Measurements from ENCODE around the gene ABCB11. TPM values are rescaled to one million over a fixed set of nuclear protein-coding genes. Genes with fewer than 3 reads are reported as not detected.

ABCB11 gene
- total RNA-seq, 1 donor from 2014 or later = 0.02 TPM

GRCh38 chr2:168988755-168989154 lies 42.4 kb downstream of the ABCB11 start:
- DNase-seq (ENCODE audit: low read depth) (no peak), FAIRE-seq (no peak)
- Histone ChIP-seq H3K79me2 (ENCODE audit: insufficient read depth, low read length) (no peaks in the 10 kb centered on the region), H3K4me2 (ENCODE audit: low read length) (no peak overlapping the region), H3K4me3 (ENCODE audit: insufficient read depth, low read depth, low read length) (no peak overlapping the region), H3K27ac (ENCODE audit: low read depth, low read length) (no peak overlapping the region), H4K20me1 (ENCODE audit: insufficient read depth, low read length) (no peaks in the 10 kb centered on the region), H2AFZ (ENCODE audit: low read depth, low read length) (no peak overlapping the region), H3K4me1 (ENCODE audit: insufficient read depth, low read length) (peaks cover 6% of the 10 kb centered on the region), H3K9ac (ENCODE audit: low read length) (no peak overlapping the region), H3K36me3 (ENCODE audit: insufficient read depth, low read length) (no peaks in the 10 kb centered on the region), H3K9me3 (ENCODE audit: insufficient read depth, low read depth, low read length) (no peaks in the 10 kb centered on the region), H3K27me3 (ENCODE audit: insufficient read depth, low read length) (no peaks in the 10 kb centered on the region)
- no peak for TF ChIP-seq EZH2 (IDR thresholded peaks at IDR 0.05; ENCODE audit: insufficient read depth, low read length)
- TF ChIP-seq CTCF (IDR thresholded peaks at IDR 0.05; ENCODE audit: insufficient read depth, low read depth, low read length) = no peak
- Mint-ChIP-seq H3K4me1 (ENCODE audit: low read depth, unreplicated experiment) (peaks cover 11% of the 10 kb centered on the region), H3K27me3 (ENCODE audit: low read depth, unreplicated experiment) (no peaks in the 10 kb centered on the region), H3K36me3 (ENCODE audit: low read depth, unreplicated experiment) (no peaks in the 10 kb centered on the region), H3K9me3 (ENCODE audit: unreplicated experiment) (no peaks in the 10 kb centered on the region), H3K4me3 (ENCODE audit: unreplicated experiment) (no peak overlapping the region), H3K27ac (ENCODE audit: unreplicated experiment) (no peak overlapping the region)

GRCh38 chr2:168986398-168986943 lies 44.7 kb downstream of the ABCB11 start:
- H3K27me3 Mint-ChIP-seq (ENCODE audit: low read depth, unreplicated experiment) = no peaks in the 10 kb centered on the region
- H3K9ac ChIP-seq (ENCODE audit: low read length) = no peak overlapping the region
- no peak overlapping the region for H3K27ac ChIP-seq (ENCODE audit: low read depth, low read length)
- H3K4me3 ChIP-seq (ENCODE audit: insufficient read depth, low read depth, low read length) = no peak overlapping the region
- DNase-seq (ENCODE audit: low read depth) (no peak), FAIRE-seq (no peak)
- no peak overlapping the region for H2AFZ ChIP-seq (ENCODE audit: low read depth, low read length)
- H3K36me3 Mint-ChIP-seq (ENCODE audit: low read depth, unreplicated experiment) = no peaks in the 10 kb centered on the region
- H3K4me1 Mint-ChIP-seq (ENCODE audit: low read depth, unreplicated experiment) = no peaks in the 10 kb centered on the region
- no peaks in the 10 kb centered on the region for H3K27me3 ChIP-seq (ENCODE audit: insufficient read depth, low read length)
- no peaks in the 10 kb centered on the region for H4K20me1 ChIP-seq (ENCODE audit: insufficient read depth, low read length)
- H3K27ac Mint-ChIP-seq (ENCODE audit: unreplicated experiment) = no peak overlapping the region
- TF ChIP-seq EZH2 (IDR thresholded peaks at IDR 0.05; ENCODE audit: insufficient read depth, low read length) = no peak
- TF ChIP-seq CTCF (IDR thresholded peaks at IDR 0.05; ENCODE audit: insufficient read depth, low read depth, low read length) = no peak
- no peaks in the 10 kb centered on the region for H3K36me3 ChIP-seq (ENCODE audit: insufficient read depth, low read length)
- no peaks in the 10 kb centered on the region for H3K9me3 Mint-ChIP-seq (ENCODE audit: unreplicated experiment)
- H3K9me3 ChIP-seq (ENCODE audit: insufficient read depth, low read depth, low read length) = no peaks in the 10 kb centered on the region
- H3K79me2 ChIP-seq (ENCODE audit: insufficient read depth, low read length) = no peaks in the 10 kb centered on the region
- no peak overlapping the region for H3K4me3 Mint-ChIP-seq (ENCODE audit: unreplicated experiment)
- H3K4me2 ChIP-seq (ENCODE audit: low read length) = no peak overlapping the region
- H3K4me1 ChIP-seq (ENCODE audit: insufficient read depth, low read length) = no peaks in the 10 kb centered on the region

DNA sequence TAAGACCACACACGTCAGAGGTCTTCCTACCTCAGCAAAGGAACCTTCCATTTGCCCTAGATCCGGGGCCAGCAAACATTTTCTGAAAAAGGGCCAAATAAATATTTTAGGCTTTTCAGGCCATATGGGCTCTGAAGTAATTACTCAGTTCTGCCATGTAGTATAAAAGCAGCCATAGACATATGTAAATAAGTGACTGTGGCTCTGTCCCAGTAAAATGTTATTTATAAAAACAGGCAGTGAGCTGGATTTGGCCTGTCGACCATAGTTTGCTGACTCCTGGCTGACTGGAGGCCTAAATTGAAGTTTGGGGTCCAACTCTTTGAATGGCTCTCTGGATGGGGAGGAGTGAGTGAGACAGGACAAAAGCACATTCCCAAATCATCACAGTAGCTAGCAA lies 49.5 kb downstream of the ABCB11 start:
- Histone ChIP-seq H3K27ac (ENCODE audit: low read depth, low read length) (no peak overlapping the region), H3K9me3 (ENCODE audit: insufficient read depth, low read depth, low read length) (no peaks in the 10 kb centered on the region), H3K9ac (ENCODE audit: low read length) (no peak overlapping the region), H2AFZ (ENCODE audit: low read depth, low read length) (no peak overlapping the region), H3K4me3 (ENCODE audit: insufficient read depth, low read depth, low read length) (no peak overlapping the region), H3K79me2 (ENCODE audit: insufficient read depth, low read length) (no peaks in the 10 kb centered on the region), H3K36me3 (ENCODE audit: insufficient read depth, low read length) (no peaks in the 10 kb centered on the region), H3K4me2 (ENCODE audit: low read length) (no peak overlapping the region), H3K27me3 (ENCODE audit: insufficient read depth, low read length) (no peaks in the 10 kb centered on the region), H3K4me1 (ENCODE audit: insufficient read depth, low read length) (no peaks in the 10 kb centered on the region), H4K20me1 (ENCODE audit: insufficient read depth, low read length) (no peaks in the 10 kb centered on the region)
- TF ChIP-seq EZH2 (IDR thresholded peaks at IDR 0.05; ENCODE audit: insufficient read depth, low read length) = no peak
- no peak for TF ChIP-seq CTCF (IDR thresholded peaks at IDR 0.05; ENCODE audit: insufficient read depth, low read depth, low read length)
- no peaks in the 10 kb centered on the region for H3K4me1 Mint-ChIP-seq (ENCODE audit: low read depth, unreplicated experiment)
- no peak for FAIRE-seq
- no peak for DNase-seq (ENCODE audit: low read depth)
- no peaks in the 10 kb centered on the region for H3K36me3 Mint-ChIP-seq (ENCODE audit: low read depth, unreplicated experiment)
- no peaks in the 10 kb centered on the region for H3K27me3 Mint-ChIP-seq (ENCODE audit: low read depth, unreplicated experiment)
- no peak overlapping the region for H3K27ac Mint-ChIP-seq (ENCODE audit: unreplicated experiment)
- H3K9me3 Mint-ChIP-seq (ENCODE audit: unreplicated experiment) = no peaks in the 10 kb centered on the region
- H3K4me3 Mint-ChIP-seq (ENCODE audit: unreplicated experiment) = no peak overlapping the region
